Measurements from ENCODE around the gene ASMTL.
"Not testable (repeated sequence)": the region's sequence is repeated elsewhere in the genome, so short reads cannot be mapped to it uniquely, and the experiment has no call there.

DNA sequence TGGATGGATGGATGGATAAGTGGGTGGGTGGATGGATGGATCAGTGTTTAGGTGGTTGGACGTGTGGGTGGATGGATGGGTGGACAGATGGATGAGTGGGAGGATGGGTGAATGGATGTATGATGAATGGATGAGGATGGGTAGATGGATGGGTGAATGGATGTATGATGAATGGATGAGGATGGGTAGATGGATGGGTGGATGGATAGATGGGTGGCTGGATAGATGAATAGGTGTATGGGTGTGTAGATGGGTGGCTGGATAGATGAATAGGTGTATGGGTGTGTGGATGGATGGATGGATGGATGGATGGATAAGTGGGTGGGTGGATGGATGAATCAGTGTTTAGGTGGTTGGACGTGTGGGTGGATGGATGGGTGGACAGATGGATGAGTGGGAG is 21.9 kb upstream of the ASMTL start:
- TF ChIP-seq, protein P1, sequence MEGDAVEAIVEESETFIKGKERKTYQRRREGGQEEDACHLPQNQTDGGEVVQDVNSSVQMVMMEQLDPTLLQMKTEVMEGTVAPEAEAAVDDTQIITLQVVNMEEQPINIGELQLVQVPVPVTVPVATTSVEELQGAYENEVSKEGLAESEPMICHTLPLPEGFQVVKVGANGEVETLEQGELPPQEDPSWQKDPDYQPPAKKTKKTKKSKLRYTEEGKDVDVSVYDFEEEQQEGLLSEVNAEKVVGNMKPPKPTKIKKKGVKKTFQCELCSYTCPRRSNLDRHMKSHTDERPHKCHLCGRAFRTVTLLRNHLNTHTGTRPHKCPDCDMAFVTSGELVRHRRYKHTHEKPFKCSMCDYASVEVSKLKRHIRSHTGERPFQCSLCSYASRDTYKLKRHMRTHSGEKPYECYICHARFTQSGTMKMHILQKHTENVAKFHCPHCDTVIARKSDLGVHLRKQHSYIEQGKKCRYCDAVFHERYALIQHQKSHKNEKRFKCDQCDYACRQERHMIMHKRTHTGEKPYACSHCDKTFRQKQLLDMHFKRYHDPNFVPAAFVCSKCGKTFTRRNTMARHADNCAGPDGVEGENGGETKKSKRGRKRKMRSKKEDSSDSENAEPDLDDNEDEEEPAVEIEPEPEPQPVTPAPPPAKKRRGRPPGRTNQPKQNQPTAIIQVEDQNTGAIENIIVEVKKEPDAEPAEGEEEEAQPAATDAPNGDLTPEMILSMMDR (IDR thresholded peaks at IDR 0.05; ENCODE audit: insufficient read depth, low read length) = not testable (repeated sequence)
- TF ChIP-seq, protein P2, sequence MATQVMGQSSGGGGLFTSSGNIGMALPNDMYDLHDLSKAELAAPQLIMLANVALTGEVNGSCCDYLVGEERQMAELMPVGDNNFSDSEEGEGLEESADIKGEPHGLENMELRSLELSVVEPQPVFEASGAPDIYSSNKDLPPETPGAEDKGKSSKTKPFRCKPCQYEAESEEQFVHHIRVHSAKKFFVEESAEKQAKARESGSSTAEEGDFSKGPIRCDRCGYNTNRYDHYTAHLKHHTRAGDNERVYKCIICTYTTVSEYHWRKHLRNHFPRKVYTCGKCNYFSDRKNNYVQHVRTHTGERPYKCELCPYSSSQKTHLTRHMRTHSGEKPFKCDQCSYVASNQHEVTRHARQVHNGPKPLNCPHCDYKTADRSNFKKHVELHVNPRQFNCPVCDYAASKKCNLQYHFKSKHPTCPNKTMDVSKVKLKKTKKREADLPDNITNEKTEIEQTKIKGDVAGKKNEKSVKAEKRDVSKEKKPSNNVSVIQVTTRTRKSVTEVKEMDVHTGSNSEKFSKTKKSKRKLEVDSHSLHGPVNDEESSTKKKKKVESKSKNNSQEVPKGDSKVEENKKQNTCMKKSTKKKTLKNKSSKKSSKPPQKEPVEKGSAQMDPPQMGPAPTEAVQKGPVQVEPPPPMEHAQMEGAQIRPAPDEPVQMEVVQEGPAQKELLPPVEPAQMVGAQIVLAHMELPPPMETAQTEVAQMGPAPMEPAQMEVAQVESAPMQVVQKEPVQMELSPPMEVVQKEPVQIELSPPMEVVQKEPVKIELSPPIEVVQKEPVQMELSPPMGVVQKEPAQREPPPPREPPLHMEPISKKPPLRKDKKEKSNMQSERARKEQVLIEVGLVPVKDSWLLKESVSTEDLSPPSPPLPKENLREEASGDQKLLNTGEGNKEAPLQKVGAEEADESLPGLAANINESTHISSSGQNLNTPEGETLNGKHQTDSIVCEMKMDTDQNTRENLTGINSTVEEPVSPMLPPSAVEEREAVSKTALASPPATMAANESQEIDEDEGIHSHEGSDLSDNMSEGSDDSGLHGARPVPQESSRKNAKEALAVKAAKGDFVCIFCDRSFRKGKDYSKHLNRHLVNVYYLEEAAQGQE (IDR thresholded peaks at IDR 0.05; ENCODE audit: insufficient replicate concordance, low read depth) = not testable (repeated sequence)
- TF ChIP-seq GABPA (IDR thresholded peaks at IDR 0.05; ENCODE audit: low read depth) = not testable (repeated sequence)

Data from HL-60 (cell line).